C4-2B (cell line): ENCODE results near the gene RPSA.

ENCODE experiments used
- H3K27ac ChIP-seq: fragments of 450-650 bp; 2 replicates; pipeline ENCODE4 v1.5.1; 2017
- ZFX ChIP-seq: fragments of 450-650 bp; IDR thresholded peaks from 2 replicates; pipeline ENCODE4 v1.6.1; 2017
- TF ChIP-seq, protein P1 (sequence below): fragments of 450-650 bp; conservative IDR thresholded peaks from 2 replicates; pipeline ENCODE4 v1.5.1; 2017; ENCODE audit warnings: mild to moderate bottlenecking

The RPSA gene

DNA sequence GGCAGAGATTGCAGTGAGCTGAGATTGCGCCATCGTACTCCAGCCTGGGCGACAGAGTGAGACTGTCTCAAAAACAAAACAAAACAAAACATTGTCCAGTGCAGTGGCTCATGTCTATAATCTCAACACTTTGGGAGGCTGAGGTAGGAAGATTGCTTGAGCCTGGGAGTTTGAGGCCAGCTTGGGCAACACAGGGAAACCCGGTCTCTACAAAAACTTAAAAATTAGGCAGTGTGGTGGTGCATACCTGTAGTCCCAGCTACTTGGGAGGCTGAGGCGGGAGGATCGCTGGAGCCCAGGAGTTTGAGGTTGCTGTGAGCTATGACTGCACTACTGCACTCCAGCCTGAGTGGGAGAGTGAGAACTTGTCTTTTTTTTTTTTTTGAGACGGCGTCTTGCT is 33.8 kb downstream of the RPSA start:
- TF ChIP-seq, protein P1, sequence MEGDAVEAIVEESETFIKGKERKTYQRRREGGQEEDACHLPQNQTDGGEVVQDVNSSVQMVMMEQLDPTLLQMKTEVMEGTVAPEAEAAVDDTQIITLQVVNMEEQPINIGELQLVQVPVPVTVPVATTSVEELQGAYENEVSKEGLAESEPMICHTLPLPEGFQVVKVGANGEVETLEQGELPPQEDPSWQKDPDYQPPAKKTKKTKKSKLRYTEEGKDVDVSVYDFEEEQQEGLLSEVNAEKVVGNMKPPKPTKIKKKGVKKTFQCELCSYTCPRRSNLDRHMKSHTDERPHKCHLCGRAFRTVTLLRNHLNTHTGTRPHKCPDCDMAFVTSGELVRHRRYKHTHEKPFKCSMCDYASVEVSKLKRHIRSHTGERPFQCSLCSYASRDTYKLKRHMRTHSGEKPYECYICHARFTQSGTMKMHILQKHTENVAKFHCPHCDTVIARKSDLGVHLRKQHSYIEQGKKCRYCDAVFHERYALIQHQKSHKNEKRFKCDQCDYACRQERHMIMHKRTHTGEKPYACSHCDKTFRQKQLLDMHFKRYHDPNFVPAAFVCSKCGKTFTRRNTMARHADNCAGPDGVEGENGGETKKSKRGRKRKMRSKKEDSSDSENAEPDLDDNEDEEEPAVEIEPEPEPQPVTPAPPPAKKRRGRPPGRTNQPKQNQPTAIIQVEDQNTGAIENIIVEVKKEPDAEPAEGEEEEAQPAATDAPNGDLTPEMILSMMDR: no peak
- TF ChIP-seq ZFX: no peak

DNA sequence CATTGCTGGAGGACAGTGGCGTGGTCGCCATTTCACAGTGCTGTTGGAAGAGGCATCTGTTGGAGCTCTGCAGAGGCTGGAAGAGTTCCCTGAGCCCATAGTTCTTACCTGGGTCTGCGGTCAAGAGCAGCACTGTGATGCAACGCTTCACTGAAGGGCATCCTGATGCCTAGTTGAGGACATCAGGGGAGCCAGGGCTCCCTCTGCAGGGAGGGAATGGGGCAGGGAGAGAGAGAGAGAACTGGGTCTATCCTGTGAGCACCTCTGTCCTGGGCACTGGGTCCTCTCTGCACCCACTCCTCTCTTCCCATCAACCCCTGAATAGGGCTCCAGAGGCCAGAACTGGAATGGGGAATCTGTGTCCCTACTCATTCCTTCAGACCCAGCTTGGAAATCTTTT is 37.0 kb downstream of the RPSA start:
- TF ChIP-seq, protein P1: no peak; the same call in none of the 2 replicates
- no peak for TF ChIP-seq ZFX
- no peak overlapping the region for H3K27ac ChIP-seq

More for the DNA sequence above, 33.8 kb downstream of the RPSA start:
- no peak overlapping the region for H3K27ac ChIP-seq

DNA sequence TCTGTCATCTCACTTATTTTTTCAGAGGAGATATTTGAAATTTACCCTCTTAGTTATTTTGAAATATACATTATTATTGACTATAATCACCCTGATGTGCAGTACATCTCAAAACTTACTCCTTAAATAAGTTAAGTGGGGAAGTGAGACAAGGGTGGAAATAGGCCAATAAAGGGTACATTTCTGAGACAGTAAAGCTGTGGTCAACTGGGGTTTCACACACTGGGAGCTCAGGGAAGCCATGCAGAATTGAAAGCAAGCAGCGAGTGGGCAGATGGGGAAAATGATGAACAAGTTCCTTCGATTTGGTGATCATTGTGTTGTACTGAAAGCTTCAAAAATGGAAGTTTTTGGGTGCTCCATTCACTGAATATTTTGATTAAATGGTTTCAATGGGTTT is 39.4 kb downstream of the RPSA start:
- H3K27ac ChIP-seq: no peak overlapping the region
- no peak for TF ChIP-seq ZFX
- TF ChIP-seq, protein P1: no peak

DNA sequence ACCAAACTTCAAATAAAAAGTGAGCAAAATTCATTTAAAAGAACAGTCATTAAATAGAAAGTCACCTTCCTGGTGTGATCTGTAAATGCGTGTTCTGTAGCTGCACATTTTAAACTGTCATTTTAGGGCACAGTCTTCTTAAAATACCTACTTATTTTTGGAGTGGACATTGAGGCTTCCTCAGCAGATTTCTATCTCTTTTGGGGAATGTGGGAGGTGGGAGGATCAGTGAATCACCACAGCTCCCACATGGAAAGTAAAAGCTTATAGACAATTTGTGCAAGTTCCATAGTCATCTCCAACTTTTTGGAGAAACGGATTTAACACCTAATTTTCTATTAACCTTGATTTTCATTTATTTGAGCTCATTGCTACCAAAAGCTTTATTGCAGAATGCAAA is 39.9 kb downstream of the RPSA start:
- H3K27ac ChIP-seq: no peak overlapping the region
- no peak for TF ChIP-seq ZFX
- TF ChIP-seq, protein P1: no peak

DNA sequence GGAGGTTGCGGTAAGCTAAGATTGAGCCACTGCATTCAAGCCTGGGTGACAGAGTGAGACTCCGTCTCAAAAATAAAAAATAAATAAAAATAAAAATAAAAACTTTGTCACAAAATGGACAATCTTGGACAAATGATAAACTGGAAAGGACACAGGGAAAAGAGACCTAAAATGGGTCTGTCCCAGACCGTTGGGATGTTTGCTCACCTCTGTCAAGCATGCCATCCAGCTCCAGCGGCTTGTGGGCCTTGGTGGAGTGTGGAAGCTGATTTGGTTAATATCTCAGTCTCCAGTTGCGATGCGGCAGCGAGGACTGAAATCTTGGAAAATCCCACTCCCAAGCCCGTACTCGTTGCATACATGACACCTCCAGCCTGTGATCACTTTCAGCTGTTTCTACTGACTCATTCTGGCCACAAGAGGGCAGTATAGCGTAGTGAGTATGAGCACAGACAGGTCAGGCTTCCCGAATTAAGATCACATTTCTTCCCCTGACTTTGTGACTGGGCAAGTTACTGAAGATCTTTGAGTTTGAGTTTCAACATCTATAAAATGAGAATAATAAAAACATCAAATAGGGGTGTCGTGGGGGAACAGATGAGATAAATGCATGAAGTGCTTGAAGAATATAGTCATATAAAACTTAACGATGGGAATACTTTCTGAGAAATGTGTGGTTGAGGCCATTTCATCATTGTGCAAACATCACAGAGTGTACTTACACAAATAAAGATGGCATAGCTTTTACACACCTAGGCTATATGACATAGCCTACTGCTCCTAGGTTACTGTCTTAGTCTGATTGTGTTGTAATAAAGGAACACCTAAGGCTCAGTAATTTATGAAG is 41.3 kb downstream of the RPSA start:
- H3K27ac ChIP-seq: peak overlapping the region; percentile 57
- TF ChIP-seq ZFX: no peak
- TF ChIP-seq, protein P1: peak; percentile 88

- peak overlapping the region; percentile 57 for H3K27ac ChIP-seq
- TF ChIP-seq, protein P1: no peak
- TF ChIP-seq ZFX: no peak
Observed at GRCh38 chr3:39448506-39449233, 42.1 kb downstream of the RPSA start.

DNA sequence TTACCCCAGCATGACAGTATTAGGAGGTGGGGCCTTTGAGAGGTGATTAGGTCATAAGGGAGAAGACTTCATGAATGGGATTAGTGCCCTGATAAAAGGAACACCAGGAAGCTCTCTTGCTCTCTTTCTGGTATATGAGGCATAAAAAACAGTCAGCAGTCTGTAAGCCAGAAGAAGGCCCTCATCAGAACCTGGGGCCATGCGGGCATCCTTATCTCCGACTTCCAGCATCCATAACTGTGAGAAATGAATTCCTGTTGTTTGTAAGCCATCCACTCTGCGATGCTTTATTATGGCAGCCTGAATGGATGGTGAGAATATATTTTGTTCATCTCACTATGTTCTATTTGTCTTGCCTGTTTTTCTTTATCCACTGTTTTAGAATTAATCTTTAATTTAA is 43.3 kb downstream of the RPSA start:
- no peak for TF ChIP-seq ZFX
- TF ChIP-seq, protein P1: no peak
- no peak overlapping the region for H3K27ac ChIP-seq
